GM21786 (cell line): Measurements from ENCODE around the gene CALML4.
"Not testable (repeated sequence)": the region's sequence is repeated elsewhere in the genome, so short reads cannot be mapped to it uniquely, and the experiment has no call there.

Experiments used
- ATAC-seq: cut with Tn5 transposase; IDR thresholded peaks from one replicate; pipeline ENCODE4 v1.9.1; 2021; ENCODE audit not compliant: unreplicated experiment

Gene CALML4

GRCh38 chr15:68204776-68205557 lies at the start of gene CALML4:
TSS of gene CALML4 (minus strand) at chr15:68205332. CDS start at chr15:68205247, 85 bp downstream.
- no peak for ATAC-seq

- no peak for ATAC-seq
Observed at GRCh38 chr15:68252925-68253534, 47.9 kb upstream of the CALML4 start.

GRCh38 chr15:68249058-68249713 lies 44.1 kb upstream of the CALML4 start:
- no peak for ATAC-seq

GRCh38 chr15:68244235-68244634 lies 39.1 kb upstream of the CALML4 start:
- ATAC-seq = no peak

- no peak for ATAC-seq
Observed at GRCh38 chr15:68241088-68241935, 36.2 kb upstream of the CALML4 start.

- ATAC-seq = no peak
Observed at GRCh38 chr15:68239025-68239424, 33.9 kb upstream of the CALML4 start.

GRCh38 chr15:68235022-68235421 lies 29.9 kb upstream of the CALML4 start:
- ATAC-seq = no peak

GRCh38 chr15:68234520-68234919 lies 29.4 kb upstream of the CALML4 start:
- not testable (repeated sequence) for ATAC-seq

GRCh38 chr15:68234060-68234459 lies 28.9 kb upstream of the CALML4 start:
- no peak for ATAC-seq

- ATAC-seq = no peak
Observed at GRCh38 chr15:68232937-68233336, 27.8 kb upstream of the CALML4 start.

- no peak for ATAC-seq
Observed at GRCh38 chr15:68232449-68232848, 27.3 kb upstream of the CALML4 start.

- no peak for ATAC-seq
Observed at GRCh38 chr15:68231102-68231818, 26.1 kb upstream of the CALML4 start.

- peak; percentile 31 for ATAC-seq
Observed at GRCh38 chr15:68230157-68231100, 25.3 kb upstream of the CALML4 start.

GRCh38 chr15:68229386-68230156 lies 24.4 kb upstream of the CALML4 start, which contains the start of gene CLN6:
TSS of gene CLN6 (minus strand) at chr15:68229728. CDS start at chr15:68229584, 144 bp downstream.
- ATAC-seq = peak; percentile 62

- no peak for ATAC-seq
Observed at GRCh38 chr15:68228971-68229385, 23.8 kb upstream of the CALML4 start.

GRCh38 chr15:68228143-68228970 lies 23.2 kb upstream of the CALML4 start:
- no peak for ATAC-seq

GRCh38 chr15:68227643-68228142 lies 22.6 kb upstream of the CALML4 start:
- no peak for ATAC-seq
